ENCODE measurements around the gene GABRG3. TPM values are rescaled to one million over a fixed set of nuclear protein-coding genes. Genes with fewer than 3 reads are reported as not detected.

The GABRG3 gene
- total and polyA plus RNA-seq, 3 experiments from 2014 or later = not detected

GRCh38 chr15:27248251-27248650 is 277.3 kb downstream of the GABRG3 start:
- Mint-ChIP-seq H3K4me1 (no peaks in the 10 kb centered on the region), H3K9me3 (peaks cover 0 to 14% (median 6%) of the 10 kb centered on the region in 5 donors), H3K27me3 (no peaks in the 10 kb centered on the region), H3K4me3 (no peak overlapping the region), H3K36me3 (no peaks in the 10 kb centered on the region), H3K27ac (no peak overlapping the region)
- ChIA-PET POLR2A (no interaction called here), CTCF (no interaction called here)
- Histone ChIP-seq H3K27ac (ENCODE audit: low read depth, low read length) (no peak overlapping the region), H3K4me3 (ENCODE audit: low read length) (no peak overlapping the region), H3K4me1 (ENCODE audit: insufficient read depth, low read length) (no peaks in the 10 kb centered on the region), H3K36me3 (ENCODE audit: insufficient read depth, low read length) (no peaks in the 10 kb centered on the region), H3K9me3 (ENCODE audit: low read length) (no peaks in the 10 kb centered on the region), H3K27me3 (ENCODE audit: insufficient read depth, low read length, poor library complexity, severe bottlenecking) (no peaks in the 10 kb centered on the region)
- no peak for DNase-seq

GRCh38 chr15:27249046-27249759 is 278.2 kb downstream of the GABRG3 start:
- no peaks in the 10 kb centered on the region for H3K27me3 ChIP-seq (ENCODE audit: insufficient read depth, low read length, poor library complexity, severe bottlenecking)
- Mint-ChIP-seq H3K4me1 (no peaks in the 10 kb centered on the region), H3K27me3 (no peaks in the 10 kb centered on the region), H3K4me3 (no peak overlapping the region), H3K27ac (no peak overlapping the region), H3K36me3 (no peaks in the 10 kb centered on the region), H3K9me3 (peaks cover 0 to 14% (median 6%) of the 10 kb centered on the region in 5 donors)
- ChIA-PET CTCF (no interaction called here), POLR2A (no interaction called here)
- H3K27ac ChIP-seq (ENCODE audit: low read depth, low read length) = no peak overlapping the region
- no peak overlapping the region for H3K4me3 ChIP-seq (ENCODE audit: low read length)
- no peaks in the 10 kb centered on the region for H3K4me1 ChIP-seq (ENCODE audit: insufficient read depth, low read length)
- no peak for DNase-seq
- H3K9me3 ChIP-seq (ENCODE audit: low read length) = no peaks in the 10 kb centered on the region
- no peaks in the 10 kb centered on the region for H3K36me3 ChIP-seq (ENCODE audit: insufficient read depth, low read length)

- Histone ChIP-seq H3K27ac (ENCODE audit: low read depth, low read length) (no peak overlapping the region), H3K4me1 (ENCODE audit: insufficient read depth, low read length) (no peaks in the 10 kb centered on the region), H3K9me3 (ENCODE audit: low read length) (no peaks in the 10 kb centered on the region), H3K4me3 (ENCODE audit: low read length) (no peak overlapping the region), H3K36me3 (ENCODE audit: insufficient read depth, low read length) (no peaks in the 10 kb centered on the region), H3K27me3 (ENCODE audit: insufficient read depth, low read length, poor library complexity, severe bottlenecking) (no peaks in the 10 kb centered on the region)
- POLR2A ChIA-PET = no interaction called here
- no peaks in the 10 kb centered on the region for H3K36me3 Mint-ChIP-seq
- no peak for DNase-seq
- CTCF ChIA-PET = no interaction called here
- no peaks in the 10 kb centered on the region for H3K27me3 Mint-ChIP-seq
- no peaks in the 10 kb centered on the region for H3K4me1 Mint-ChIP-seq
- H3K27ac Mint-ChIP-seq = no peak overlapping the region
- H3K9me3 Mint-ChIP-seq = peaks cover 0 to 16% (median 6%) of the 10 kb centered on the region in 5 donors
- no peak overlapping the region for H3K4me3 Mint-ChIP-seq
Measured at GRCh38 chr15:27249760-27250109, 278.8 kb downstream of the GABRG3 start.

GRCh38 chr15:27250223-27250622 is 279.2 kb downstream of the GABRG3 start:
- H3K27ac Mint-ChIP-seq = no peak overlapping the region
- peaks cover 0 to 16% (median 6%) of the 10 kb centered on the region in 5 donors for H3K9me3 Mint-ChIP-seq
- no peaks in the 10 kb centered on the region for H3K4me1 Mint-ChIP-seq
- H3K36me3 Mint-ChIP-seq = no peaks in the 10 kb centered on the region
- Histone ChIP-seq H3K4me3 (ENCODE audit: low read length) (no peak overlapping the region), H3K4me1 (ENCODE audit: insufficient read depth, low read length) (no peaks in the 10 kb centered on the region), H3K36me3 (ENCODE audit: insufficient read depth, low read length) (no peaks in the 10 kb centered on the region), H3K27ac (ENCODE audit: low read depth, low read length) (no peak overlapping the region), H3K9me3 (ENCODE audit: low read length) (no peaks in the 10 kb centered on the region), H3K27me3 (ENCODE audit: insufficient read depth, low read length, poor library complexity, severe bottlenecking) (no peaks in the 10 kb centered on the region)
- ChIA-PET POLR2A (no interaction called here), CTCF (no interaction called here)
- H3K4me3 Mint-ChIP-seq = no peak overlapping the region
- H3K27me3 Mint-ChIP-seq = no peaks in the 10 kb centered on the region
- DNase-seq = no peak

GRCh38 chr15:27254055-27254454 is 283.1 kb downstream of the GABRG3 start:
- no peaks in the 10 kb centered on the region for H3K9me3 ChIP-seq (ENCODE audit: low read length)
- ChIA-PET CTCF (no interaction called here), POLR2A (no interaction called here)
- H3K36me3 ChIP-seq (ENCODE audit: insufficient read depth, low read length) = no peaks in the 10 kb centered on the region
- no peaks in the 10 kb centered on the region for H3K27me3 ChIP-seq (ENCODE audit: insufficient read depth, low read length, poor library complexity, severe bottlenecking)
- Mint-ChIP-seq H3K4me1 (no peaks in the 10 kb centered on the region), H3K27me3 (no peaks in the 10 kb centered on the region), H3K4me3 (no peak overlapping the region), H3K9me3 (peaks cover 0 to 24% (median 6%) of the 10 kb centered on the region in 5 donors), H3K27ac (no peak overlapping the region), H3K36me3 (no peaks in the 10 kb centered on the region)
- H3K4me3 ChIP-seq (ENCODE audit: low read length) = no peak overlapping the region
- no peak for DNase-seq
- H3K4me1 ChIP-seq (ENCODE audit: insufficient read depth, low read length) = no peaks in the 10 kb centered on the region
- no peak overlapping the region for H3K27ac ChIP-seq (ENCODE audit: low read depth, low read length)

- ChIA-PET POLR2A (no interaction called here), CTCF (no interaction called here)
- no peaks in the 10 kb centered on the region for H3K36me3 ChIP-seq (ENCODE audit: insufficient read depth, low read length)
- no peak for DNase-seq
- Mint-ChIP-seq H3K9me3 (peaks cover 0 to 19% (median 12%) of the 10 kb centered on the region in 5 donors), H3K4me3 (no peak overlapping the region), H3K27ac (no peak overlapping the region), H3K27me3 (no peaks in the 10 kb centered on the region), H3K4me1 (no peaks in the 10 kb centered on the region), H3K36me3 (no peaks in the 10 kb centered on the region)
- H3K4me1 ChIP-seq (ENCODE audit: insufficient read depth, low read length) = no peaks in the 10 kb centered on the region
- H3K27me3 ChIP-seq (ENCODE audit: insufficient read depth, low read length, poor library complexity, severe bottlenecking) = no peaks in the 10 kb centered on the region
- H3K27ac ChIP-seq (ENCODE audit: low read depth, low read length) = no peak overlapping the region
- H3K9me3 ChIP-seq (ENCODE audit: low read length) = no peaks in the 10 kb centered on the region
- no peak overlapping the region for H3K4me3 ChIP-seq (ENCODE audit: low read length)
Measured at GRCh38 chr15:27254801-27255200, 283.8 kb downstream of the GABRG3 start.

- DNase-seq = no peak
- POLR2A ChIA-PET = no interaction called here
Measured at GRCh38 chr15:27256446-27256845, 285.5 kb downstream of the GABRG3 start.

GRCh38 chr15:27258287-27258686 is 287.3 kb downstream of the GABRG3 start:
- Histone ChIP-seq H3K4me1 (ENCODE audit: insufficient read depth, low read length) (no peaks in the 10 kb centered on the region), H3K4me3 (ENCODE audit: low read length) (no peak overlapping the region), H3K27me3 (ENCODE audit: insufficient read depth, low read length, poor library complexity, severe bottlenecking) (no peaks in the 10 kb centered on the region), H3K36me3 (ENCODE audit: insufficient read depth, low read length) (no peaks in the 10 kb centered on the region), H3K27ac (ENCODE audit: low read depth, low read length) (no peak overlapping the region), H3K9me3 (ENCODE audit: low read length) (no peaks in the 10 kb centered on the region)
- H3K27me3 Mint-ChIP-seq = no peaks in the 10 kb centered on the region
- peaks cover 0 to 16% (median 12%) of the 10 kb centered on the region in 5 donors for H3K9me3 Mint-ChIP-seq
- ChIA-PET POLR2A (no interaction called here), CTCF (no interaction called here)
- H3K4me1 Mint-ChIP-seq = no peaks in the 10 kb centered on the region
- H3K4me3 Mint-ChIP-seq = no peak overlapping the region
- DNase-seq = no peak
- H3K36me3 Mint-ChIP-seq = no peaks in the 10 kb centered on the region
- H3K27ac Mint-ChIP-seq = no peak overlapping the region

More at GRCh38 chr15:27256446-27256845, 285.5 kb downstream of the GABRG3 start:
- H3K4me3 ChIP-seq (ENCODE audit: low read length) = no peak overlapping the region
- no peaks in the 10 kb centered on the region for H3K4me1 ChIP-seq (ENCODE audit: insufficient read depth, low read length)
- peaks cover 0 to 16% (median 12%) of the 10 kb centered on the region in 5 donors for H3K9me3 Mint-ChIP-seq
- no peaks in the 10 kb centered on the region for H3K9me3 ChIP-seq (ENCODE audit: low read length)
- no peak overlapping the region for H3K27ac Mint-ChIP-seq
- H3K27ac ChIP-seq (ENCODE audit: low read depth, low read length) = no peak overlapping the region
- no peaks in the 10 kb centered on the region for H3K36me3 Mint-ChIP-seq
- H3K4me3 Mint-ChIP-seq = no peak overlapping the region
- no peaks in the 10 kb centered on the region for H3K36me3 ChIP-seq (ENCODE audit: insufficient read depth, low read length)
- H3K4me1 Mint-ChIP-seq = no peaks in the 10 kb centered on the region
- H3K27me3 Mint-ChIP-seq = no peaks in the 10 kb centered on the region
- CTCF ChIA-PET = no interaction called here
- H3K27me3 ChIP-seq (ENCODE audit: insufficient read depth, low read length, poor library complexity, severe bottlenecking) = no peaks in the 10 kb centered on the region

All from CD8-positive, alpha-beta memory T cell (primary cell).